Neural cell (in vitro differentiated cells): ENCODE results near the gene FAM83F. TPM values are rescaled to one million over a fixed set of nuclear protein-coding genes. Genes with fewer than 3 reads are reported as not detected.

Experiments
- H2AFZ ChIP-seq: fragments of 200-600, 300-800 bp; sonication (generic), shearing (Covaris generic); 2 replicates; pipeline ENCODE4 v1.6.0; 2014; ENCODE audit warnings: low read depth, mild to moderate bottlenecking, antibody characterized with exemption, low read length, moderate library complexity
- H3F3A ChIP-seq: fragments of 200-600 bp; shearing (Covaris generic); 2 replicates; pipeline ENCODE4 v1.6.1; 2016; ENCODE audit warnings: mild to moderate bottlenecking, moderate library complexity, mixed read lengths, antibody characterized with exemption, low read length; ENCODE audit not compliant: insufficient read depth, poor library complexity, severe bottlenecking
- H3K27ac ChIP-seq: fragments of 200-600, 300-800 bp; sonication (generic), shearing (Covaris generic); 2 replicates; pipeline ENCODE4 v1.5.1; 2014; ENCODE audit warnings: mild to moderate bottlenecking, low read length, moderate library complexity
- H3K27me3 ChIP-seq: fragments of 300-800, 200-600 bp; sonication (generic), shearing (Covaris generic); 2 replicates; pipeline ENCODE4 v1.6.0; 2014; ENCODE audit warnings: mild to moderate bottlenecking, low read depth, low read length, moderate library complexity; ENCODE audit not compliant: insufficient read depth
- H3K36me3 ChIP-seq: fragments of 300-800, 200-600 bp; sonication (generic), shearing (Covaris generic); 2 replicates; pipeline ENCODE4 v1.5.1; 2014; ENCODE audit warnings: mild to moderate bottlenecking, antibody characterized with exemption, low read length, moderate library complexity; ENCODE audit not compliant: insufficient read depth
- H3K4me2 ChIP-seq: fragments of 300-800, 200-600 bp; sonication (generic), shearing (Covaris generic); 2 replicates; pipeline ENCODE4 v1.6.0; 2014; ENCODE audit warnings: mild to moderate bottlenecking, low read length
- H3K4me3 ChIP-seq: fragments of 300-800, 200-600 bp; sonication (generic), shearing (Covaris generic); 2 replicates; pipeline ENCODE4 v1.5.1; 2014; ENCODE audit warnings: mild to moderate bottlenecking, low read length, moderate library complexity
- H3K79me2 ChIP-seq: fragments of 200-600 bp; shearing (Covaris generic); replicated peaks from 2 replicates; pipeline ENCODE4 v1.6.0; 2014; ENCODE audit warnings: mild to moderate bottlenecking, low read length, moderate library complexity; ENCODE audit not compliant: insufficient read depth
- H3K9ac ChIP-seq: fragments of 300-800, 200-600 bp; sonication (generic), shearing (Covaris generic); 2 replicates; pipeline ENCODE4 v1.6.1; 2016; ENCODE audit warnings: mild to moderate bottlenecking, low read length, mixed read lengths
- H3K9me2 ChIP-seq: fragments of 200-600 bp; shearing (Covaris generic); 2 replicates; pipeline ENCODE4 v1.6.1; 2016; ENCODE audit warnings: mild to moderate bottlenecking, low read length, mixed read lengths; ENCODE audit not compliant: insufficient read depth
- H3K9me3 ChIP-seq: fragments of 200-600, 300-800 bp; sonication (generic), shearing (Covaris generic); 2 replicates; pipeline ENCODE4 v1.6.1; 2016; ENCODE audit warnings: mild to moderate bottlenecking, mixed run types, low read length, moderate library complexity, mixed read lengths
- H4K20me1 ChIP-seq: fragments of 200-600 bp; shearing (Covaris generic); 2 replicates; pipeline ENCODE4 v1.6.1; 2016; ENCODE audit warnings: mild to moderate bottlenecking, mixed run types; ENCODE audit not compliant: insufficient read depth
- CTCF ChIP-seq: fragments of 450-650 bp; IDR thresholded peaks from 2 replicates; pipeline ENCODE4 v1.5.1; 2014; ENCODE audit warnings: antibody characterized with exemption, mild to moderate bottlenecking, moderate library complexity; ENCODE audit not compliant: poor library complexity, severe bottlenecking
- EP300 ChIP-seq: fragments of 450-650 bp; conservative IDR thresholded peaks from 2 replicates; pipeline ENCODE4 v1.6.1; 2014; ENCODE audit warnings: antibody characterized with exemption, mild to moderate bottlenecking, moderate library complexity; ENCODE audit not compliant: poor library complexity, severe bottlenecking
- EZH2 ChIP-seq: fragments of 200-600, 300-800 bp; shearing (Covaris generic), sonication (generic); IDR thresholded peaks from 2 replicates; pipeline ENCODE4 v1.6.1; 2014; ENCODE audit warnings: antibody characterized with exemption, low read length, borderline replicate concordance, mild to moderate bottlenecking; ENCODE audit not compliant: insufficient read depth, poor library complexity, severe bottlenecking
- MXI1 ChIP-seq: fragments of 450-650 bp; conservative IDR thresholded peaks from 2 replicates; pipeline ENCODE4 v1.6.1; 2014; ENCODE audit warnings: antibody characterized with exemption, mild to moderate bottlenecking; ENCODE audit not compliant: poor library complexity, severe bottlenecking
- POLR2AphosphoS5 ChIP-seq: IDR thresholded peaks from 2 replicates; pipeline ENCODE4 v1.6.1; 2012
- RAD21 ChIP-seq: fragments of 450-650 bp; conservative IDR thresholded peaks from 2 replicates; pipeline ENCODE4 v1.6.1; 2014; ENCODE audit warnings: antibody characterized with exemption, mild to moderate bottlenecking, moderate library complexity
- REST ChIP-seq: IDR thresholded peaks from 2 replicates; pipeline ENCODE4 v1.6.1; 2012; ENCODE audit warnings: borderline replicate concordance
- SMC3 ChIP-seq: fragments of 450-650 bp; conservative IDR thresholded peaks from 2 replicates; pipeline ENCODE4 v1.6.1; 2014; ENCODE audit warnings: antibody characterized with exemption, mild to moderate bottlenecking, moderate library complexity; ENCODE audit not compliant: poor library complexity
- TAF1 ChIP-seq: IDR thresholded peaks from 2 replicates; pipeline ENCODE4 v1.6.1; 2012; ENCODE audit warnings: low read depth
- polyA plus RNA-seq: library from polyadenylated mRNA; depleted of rRNA; stranded (reverse); fragments of >200 nt; gene quantifications from 2 replicates; pipeline ENCODE4 v1.2.3, GENCODE V29; 2014

FAM83F gene
- polyA plus RNA-seq, 1 donor from 2014 or later: 0.42 TPM

GRCh38 chr22:40020956-40021355, 26.2 kb downstream of the FAM83F start:
- Histone ChIP-seq H3F3A (no peaks in the 10 kb centered on the region), H3K9me3 (no peaks in the 10 kb centered on the region), H3K4me2 (no peak overlapping the region), H3K9me2 (no peaks in the 10 kb centered on the region), H2AFZ (no peak overlapping the region), H3K27ac (no peak overlapping the region), H3K4me3 (no peak overlapping the region), H3K27me3 (no peaks in the 10 kb centered on the region), H3K9ac (no peak overlapping the region), H3K36me3 (no peaks in the 10 kb centered on the region), H4K20me1 (no peaks in the 10 kb centered on the region), H3K79me2 (no peaks in the 10 kb centered on the region)
- TF ChIP-seq EZH2 (no peak), POLR2AphosphoS5 (no peak), TAF1 (no peak), MXI1 (no peak), RAD21 (no peak), EP300 (no peak), SMC3 (no peak), REST (no peak), CTCF (no peak)

GRCh38 chr22:40021401-40022000, 26.7 kb downstream of the FAM83F start:
- TF ChIP-seq MXI1 (no peak), RAD21 (no peak), EZH2 (no peak), SMC3 (no peak), TAF1 (no peak), EP300 (no peak), CTCF (no peak), POLR2AphosphoS5 (no peak), REST (no peak)
- Histone ChIP-seq H3K27ac (no peak overlapping the region), H3K27me3 (no peaks in the 10 kb centered on the region), H3K79me2 (no peaks in the 10 kb centered on the region), H4K20me1 (no peaks in the 10 kb centered on the region), H3K4me3 (no peak overlapping the region), H3K36me3 (no peaks in the 10 kb centered on the region), H2AFZ (no peak overlapping the region), H3K4me2 (no peak overlapping the region), H3F3A (no peaks in the 10 kb centered on the region), H3K9me2 (no peaks in the 10 kb centered on the region), H3K9ac (no peak overlapping the region), H3K9me3 (no peaks in the 10 kb centered on the region)
